GM23248 (cell line): ENCODE data around the gene RSPH3.

Source experiments
- EZH2 ChIP-seq: fragments of 200-600 bp; sonication (generic); IDR thresholded peaks from 2 replicates; pipeline ENCODE4 v1.6.1; 2018; ENCODE audit warnings: antibody characterized with exemption, mild to moderate bottlenecking; ENCODE audit not compliant: insufficient read depth, poor library complexity, severe bottlenecking
- EZH2phosphoT487 ChIP-seq: fragments of 200-600 bp; sonication (generic); IDR thresholded peaks from 2 replicates; pipeline ENCODE4 v1.6.1; 2018; ENCODE audit warnings: antibody characterized with exemption, moderate library complexity, mild to moderate bottlenecking, low read depth; ENCODE audit not compliant: insufficient read depth

GRCh38 chr6:159045801-159046200 is 45.8 kb upstream of the RSPH3 start:
- TF ChIP-seq EZH2phosphoT487: no peak
- TF ChIP-seq EZH2: no peak
